Measurements from ENCODE around the gene SLC38A3.

SLC38A3 gene

DNA sequence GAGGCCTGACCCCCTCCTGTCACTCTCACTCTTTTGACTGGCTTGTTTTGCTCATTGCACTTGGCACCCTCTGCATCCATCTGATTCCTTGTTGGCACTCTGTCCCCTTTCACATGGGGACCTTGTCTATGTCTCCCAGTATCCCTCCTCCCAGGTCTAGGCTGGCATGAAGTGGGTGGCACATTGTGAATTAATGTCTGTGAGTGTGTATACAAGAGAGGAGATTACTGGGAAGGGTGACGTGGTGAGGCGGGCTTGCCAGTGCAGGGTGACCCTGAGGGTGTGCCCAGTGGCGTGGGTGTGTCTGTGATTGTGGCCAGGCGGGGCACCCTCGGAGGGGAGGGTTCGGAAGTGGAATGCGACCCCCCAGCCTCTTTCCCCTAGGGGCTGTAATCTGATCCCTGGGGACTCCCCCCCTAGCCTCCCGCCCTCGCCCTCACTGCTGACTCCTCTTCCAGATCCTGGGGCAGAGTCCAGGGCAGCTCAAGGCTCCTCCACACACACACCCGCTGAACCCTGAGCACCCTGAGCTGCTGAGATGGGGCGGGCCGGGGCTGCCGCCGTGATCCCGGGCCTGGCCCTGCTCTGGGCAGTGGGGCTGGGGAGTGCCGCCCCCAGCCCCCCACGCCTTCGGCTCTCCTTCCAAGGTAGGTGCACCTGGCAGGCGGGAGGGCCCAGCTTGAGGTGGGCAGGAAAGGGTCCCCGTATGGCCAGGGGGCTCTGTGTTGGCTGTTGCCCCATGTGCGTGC lies 63.8 kb downstream of the SLC38A3 start, which contains the start of gene SEMA3B:
TSS of gene SEMA3B (plus strand) at position 445 of the 749 bp plus-strand sequence. CDS start at position 539, 94 bp downstream.
- peak within 1 kb of the TSS; percentile 43 for H3K9ac ChIP-seq (ENCODE audit: low read depth, low read length)
- H3K9me3 ChIP-seq (ENCODE audit: control insufficient read depth, insufficient read depth, low read length), result no peaks in the 10 kb centered on the region
- peaks cover 58% of the 10 kb centered on the region for H3K4me1 ChIP-seq (ENCODE audit: insufficient read depth, low read length)
- no peaks in the 10 kb centered on the region for H3K36me3 ChIP-seq (ENCODE audit: insufficient read depth, low read length)

DNA sequence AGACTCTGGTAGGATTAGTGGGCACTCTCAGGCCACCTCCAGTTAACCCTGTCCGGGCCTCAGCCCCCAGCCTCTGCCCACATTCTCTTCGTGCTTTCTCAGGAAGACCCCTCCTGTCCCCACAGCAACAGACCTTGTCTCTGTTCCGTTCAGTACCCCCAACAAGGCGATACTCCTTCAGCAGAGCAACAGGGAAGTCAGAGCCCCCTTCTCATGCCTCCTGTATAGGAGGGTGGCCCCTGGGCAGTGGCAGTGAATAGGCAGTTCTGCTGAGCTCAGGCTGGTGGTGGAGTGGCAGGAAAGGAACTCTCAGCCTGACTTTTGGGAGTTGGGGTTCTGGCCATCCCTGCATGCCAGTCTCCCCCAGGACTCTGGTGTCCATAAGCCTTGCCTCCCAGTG lies 64.4 kb downstream of the SLC38A3 start:
- Histone ChIP-seq H3K9me3 (ENCODE audit: control insufficient read depth, insufficient read depth, low read length) (no peaks in the 10 kb centered on the region), H3K9ac (ENCODE audit: low read depth, low read length) (peak overlapping the region; percentile 43), H3K36me3 (ENCODE audit: insufficient read depth, low read length) (no peaks in the 10 kb centered on the region), H3K4me1 (ENCODE audit: insufficient read depth, low read length) (peaks cover 55% of the 10 kb centered on the region)

DNA sequence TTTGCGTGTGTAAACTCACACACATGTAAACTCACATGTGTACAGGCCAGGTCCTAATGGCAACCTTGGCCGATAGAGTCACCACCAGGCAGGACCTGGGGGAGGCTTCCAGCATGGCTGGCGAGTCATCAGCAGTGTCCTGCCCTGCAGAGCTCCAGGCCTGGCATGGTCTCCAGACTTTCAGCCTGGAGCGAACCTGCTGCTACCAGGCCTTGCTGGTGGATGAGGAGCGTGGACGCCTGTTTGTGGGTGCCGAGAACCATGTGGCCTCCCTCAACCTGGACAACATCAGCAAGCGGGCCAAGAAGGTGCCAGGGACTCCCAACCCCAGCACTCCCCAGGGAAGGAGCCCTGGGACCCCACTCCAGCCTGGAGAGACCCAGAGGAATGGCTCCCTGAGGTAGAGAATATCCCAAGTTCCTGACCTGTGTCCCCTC lies 64.9 kb downstream of the SLC38A3 start:
- Histone ChIP-seq H3K9me3 (ENCODE audit: control insufficient read depth, insufficient read depth, low read length) (no peaks in the 10 kb centered on the region), H3K4me1 (ENCODE audit: insufficient read depth, low read length) (peaks cover 56% of the 10 kb centered on the region), H3K36me3 (ENCODE audit: insufficient read depth, low read length) (no peaks in the 10 kb centered on the region), H3K9ac (ENCODE audit: low read depth, low read length) (no peak overlapping the region; the same call in 1 of the 2 replicates)

DNA sequence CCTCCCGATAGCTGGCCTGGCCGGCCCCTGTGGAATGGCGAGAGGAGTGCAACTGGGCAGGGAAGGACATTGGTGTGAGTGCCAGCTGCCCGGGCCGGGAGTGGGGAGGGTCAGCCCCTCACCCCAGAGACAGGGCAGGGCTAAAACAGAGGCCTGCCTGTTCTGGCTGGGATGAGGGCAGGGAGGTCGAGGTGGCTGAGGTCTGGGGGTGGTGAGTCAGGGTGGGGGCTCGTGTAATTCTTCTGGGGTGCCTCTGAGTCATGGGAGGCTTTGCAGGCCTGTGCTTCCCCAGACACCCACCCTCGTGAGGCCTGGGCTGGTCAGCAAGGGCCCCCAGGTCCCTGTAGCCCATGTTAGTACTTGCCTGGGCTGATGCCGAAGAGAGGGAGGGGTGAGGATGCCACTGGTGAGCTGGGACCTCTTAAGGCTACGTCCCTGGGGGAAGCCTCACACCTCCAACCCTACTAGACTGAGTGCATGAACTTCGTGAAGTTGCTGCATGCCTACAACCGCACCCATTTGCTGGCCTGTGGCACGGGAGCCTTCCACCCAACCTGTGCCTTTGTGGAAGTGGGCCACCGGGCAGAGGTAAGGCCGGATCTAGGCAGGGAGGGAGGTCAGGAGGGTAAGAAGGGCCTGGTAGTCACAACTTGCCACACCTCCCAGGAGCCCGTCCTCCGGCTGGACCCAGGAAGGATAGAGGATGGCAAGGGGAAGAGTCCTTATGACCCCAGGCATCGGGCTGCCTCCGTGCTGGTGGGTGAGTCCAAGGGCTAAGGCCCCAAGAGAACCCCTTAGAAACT lies 65.6 kb downstream of the SLC38A3 start:
- peaks cover 49% of the 10 kb centered on the region for H3K4me1 ChIP-seq (ENCODE audit: insufficient read depth, low read length)

More for the DNA sequence above, 65.6 kb downstream of the SLC38A3 start:
- H3K9ac ChIP-seq (ENCODE audit: low read depth, low read length), result no peak overlapping the region
- no peaks in the 10 kb centered on the region for H3K9me3 ChIP-seq (ENCODE audit: control insufficient read depth, insufficient read depth, low read length)
- no peaks in the 10 kb centered on the region for H3K36me3 ChIP-seq (ENCODE audit: insufficient read depth, low read length)

Data from ES-I3 (cell line).